H9 (cell line): ENCODE results near the gene PIAS1. TPM values are rescaled to one million over a fixed set of nuclear protein-coding genes. Genes with fewer than 3 reads are reported as not detected.

Experiments
- DNase-seq: peaks from one replicate; pipeline ENCODE4 v3.0.0-alpha.2; 2017
- H2AFZ ChIP-seq: one replicate; pipeline ENCODE4 v1.6.1; 2013; ENCODE audit warnings: mild to moderate bottlenecking, low read length, control low read depth, moderate library complexity
- H2AK5ac ChIP-seq: 2 replicates; pipeline ENCODE4 v1.6.1; 2013; ENCODE audit warnings: low read length, control low read depth, mixed read lengths; ENCODE audit not compliant: insufficient read length
- H2BK120ac ChIP-seq: one replicate; pipeline ENCODE4 v1.6.1; 2013; ENCODE audit warnings: low read depth, mild to moderate bottlenecking, low read length, control low read depth, inconsistent platforms; ENCODE audit not compliant: poor library complexity, severe bottlenecking
- H2BK12ac ChIP-seq: 2 replicates; pipeline ENCODE4 v1.6.1; 2013; ENCODE audit warnings: low read length, control low read depth, mixed read lengths, low read depth; ENCODE audit not compliant: insufficient read length
- H2BK15ac ChIP-seq: 2 replicates; pipeline ENCODE4 v1.6.1; 2013; ENCODE audit warnings: low read depth, low read length, control low read depth
- H2BK20ac ChIP-seq: one replicate; pipeline ENCODE4 v1.6.1; 2013; ENCODE audit warnings: low read depth, mild to moderate bottlenecking, low read length, control low read depth, inconsistent platforms; ENCODE audit not compliant: poor library complexity, severe bottlenecking
- H2BK5ac ChIP-seq: 2 replicates; pipeline ENCODE4 v1.6.1; 2013; ENCODE audit warnings: low read length, control low read depth, mixed read lengths; ENCODE audit not compliant: insufficient read length
- H3K14ac ChIP-seq: 2 replicates; pipeline ENCODE4 v1.6.1; 2013; ENCODE audit warnings: low read length, control low read depth; ENCODE audit not compliant: insufficient read depth
- H3K18ac ChIP-seq: 2 replicates; pipeline ENCODE4 v1.6.1; 2013; ENCODE audit warnings: low read depth, mild to moderate bottlenecking, mixed read lengths, low read length, control low read depth; ENCODE audit not compliant: insufficient read length
- H3K23ac ChIP-seq: 2 replicates; pipeline ENCODE4 v1.6.1; 2013; ENCODE audit warnings: low read length, control low read depth, mixed read lengths, low read depth; ENCODE audit not compliant: insufficient read length
- H3K23me2 ChIP-seq: 2 replicates; pipeline ENCODE4 v1.6.1; 2013; ENCODE audit warnings: low read depth, mild to moderate bottlenecking, mixed read lengths, low read length, control low read depth; ENCODE audit not compliant: insufficient read length, poor library complexity, severe bottlenecking
- H3K27ac ChIP-seq: 2 replicates; pipeline ENCODE4 v1.5.1; 2013; ENCODE audit warnings: low read length, control low read depth, mixed read lengths, low read depth; ENCODE audit not compliant: insufficient read length
- H3K27me3 ChIP-seq: 2 replicates; pipeline ENCODE4 v1.6.1; 2013; ENCODE audit warnings: low read length, control low read depth, inconsistent platforms; ENCODE audit not compliant: insufficient read depth
- H3K4ac ChIP-seq: 2 replicates; pipeline ENCODE4 v1.6.1; 2013; ENCODE audit warnings: low read depth, mild to moderate bottlenecking, control low read depth, inconsistent platforms, low read length, moderate library complexity
- H3K4me1 ChIP-seq: 2 replicates; pipeline ENCODE4 v1.6.1; 2013; ENCODE audit warnings: low read length, control low read depth, inconsistent platforms; ENCODE audit not compliant: insufficient read depth
- H3K4me2 ChIP-seq: 2 replicates; pipeline ENCODE4 v1.6.1; 2013; ENCODE audit warnings: low read length, control low read depth, mixed read lengths; ENCODE audit not compliant: insufficient read length, insufficient read depth
- H3K56ac ChIP-seq: 2 replicates; pipeline ENCODE4 v1.6.1; 2013; ENCODE audit warnings: low read depth, mild to moderate bottlenecking, mixed read lengths, low read length, control low read depth; ENCODE audit not compliant: insufficient read length
- H3K79me1 ChIP-seq: 2 replicates; pipeline ENCODE4 v1.6.1; 2013; ENCODE audit warnings: low read depth, mild to moderate bottlenecking, moderate library complexity, low read length, control low read depth, inconsistent platforms; ENCODE audit not compliant: insufficient read depth, poor library complexity, severe bottlenecking
- H3K79me2 ChIP-seq: 2 replicates; pipeline ENCODE4 v1.6.1; 2013; ENCODE audit warnings: low read length, control low read depth, inconsistent platforms; ENCODE audit not compliant: insufficient read depth
- H3K9ac ChIP-seq: 2 replicates; pipeline ENCODE4 v1.6.1; 2013; ENCODE audit warnings: low read length, control low read depth, mixed read lengths; ENCODE audit not compliant: insufficient read length; ENCODE audit errors: extremely low read depth
- H3K9me3 ChIP-seq: one replicate; pipeline ENCODE4 v1.6.1; 2013; ENCODE audit warnings: low read depth, low read length, inconsistent platforms; ENCODE audit not compliant: control insufficient read depth
- H3T11ph ChIP-seq: one replicate; pipeline ENCODE4 v1.6.1; 2013; ENCODE audit warnings: mild to moderate bottlenecking, low read length, control low read depth, inconsistent platforms
- H4K20me1 ChIP-seq: one replicate; pipeline ENCODE4 v1.6.1; 2013; ENCODE audit not compliant: control insufficient read depth, insufficient read length, insufficient read depth
- H4K5ac ChIP-seq: 2 replicates; pipeline ENCODE4 v1.6.1; 2013; ENCODE audit warnings: low read depth, mild to moderate bottlenecking, mixed read lengths, low read length, control low read depth; ENCODE audit not compliant: insufficient read length
- H4K8ac ChIP-seq: replicated peaks from 2 replicates; pipeline ENCODE4 v1.6.1; 2013; ENCODE audit warnings: low read length, control low read depth, mixed read lengths, low read depth; ENCODE audit not compliant: insufficient read length
- H4K91ac ChIP-seq: 2 replicates; pipeline ENCODE4 v1.6.1; 2013; ENCODE audit warnings: low read depth, mild to moderate bottlenecking, moderate library complexity, mixed read lengths, low read length, control low read depth; ENCODE audit not compliant: insufficient read length
- H3K27ac Mint-ChIP-seq, 3 experiments: 2 replicates in 2 of 3; 3 replicates in 1 of 3; pipeline ENCODE4 v1.8.0; 2020 to 2021; ENCODE audit warnings: mixed read lengths in 3 of 3, mild to moderate bottlenecking in 1 of 3, moderate library complexity in 1 of 3
- H3K27me3 Mint-ChIP-seq: 2 replicates; pipeline ENCODE4 v1.8.0; 2021; ENCODE audit warnings: low read depth, mild to moderate bottlenecking, moderate library complexity, mixed read lengths
- H3K36me3 Mint-ChIP-seq, 3 experiments: 2 replicates in 2 of 3; 3 replicates in 1 of 3; pipeline ENCODE4 v1.8.0; 2020 to 2021; ENCODE audit warnings: low read depth in 3 of 3, mixed read lengths in 3 of 3; ENCODE audit not compliant: insufficient read depth in 1 of 3
- H3K4me1 Mint-ChIP-seq, 2 experiments: 2 replicates each; pipeline ENCODE4 v1.8.0; 2020; ENCODE audit warnings: mixed read lengths in 2 of 2
- H3K4me3 Mint-ChIP-seq, 2 experiments: 2 replicates in 1 of 2; 3 replicates in 1 of 2; pipeline ENCODE4 v1.8.0; 2020 to 2021; ENCODE audit warnings: mild to moderate bottlenecking in 2 of 2, mixed read lengths in 2 of 2, moderate library complexity in 1 of 2
- H3K9me3 Mint-ChIP-seq, 2 experiments: 2 replicates in 1 of 2; 3 replicates in 1 of 2; pipeline ENCODE4 v1.8.0; 2020; ENCODE audit warnings: mild to moderate bottlenecking in 2 of 2, mixed read lengths in 2 of 2, moderate library complexity in 1 of 2
- CTCF ChIP-seq: fragments of 200-600 bp; sonication (generic); conservative IDR thresholded peaks from 3 replicates; pipeline ENCODE4 v1.8.0; 2021; ENCODE audit warnings: antibody characterized with exemption, mild to moderate bottlenecking
- WGBS: extraction: QIAGEN DNeasy Blood & Tissue Kit; methylation state at CpG from one replicate; pipeline ENCODE4 v1.1.7; 2013; ENCODE audit warnings: missing lambda C conversion rate, low lambda C conversion rate, mixed read lengths; ENCODE audit not compliant: insufficient read length; ENCODE audit errors: extremely low coverage; 5-methylcytosine and 5-hydroxymethylcytosine counted together
- total RNA-seq: library from RNA; stranded (reverse); gene quantifications from 2 replicates; pipeline ENCODE4 v1.2.1, GENCODE V29; 2021

Gene PIAS1
- total RNA-seq, 1 experiment from 2014 or later, result 31.1 TPM

GRCh38 chr15:68061171-68061570 lies 7.1 kb downstream of the PIAS1 start:
- Histone ChIP-seq H3K4ac (no peak overlapping the region), H2AFZ (no peak overlapping the region), H3K9me3 (no peaks in the 10 kb centered on the region), H2AK5ac (no peak overlapping the region), H3K4me1 (no peaks in the 10 kb centered on the region; the same call in 1 of the 2 replicates), H3K23ac (no peak overlapping the region), H4K8ac (no peak overlapping the region), H3K23me2 (peaks cover 2% of the 10 kb centered on the region), H3K79me1 (peaks cover 7% of the 10 kb centered on the region), H3K27me3 (no peaks in the 10 kb centered on the region), H3K4me2 (no peak overlapping the region), H2BK15ac (no peak overlapping the region), H4K5ac (no peak overlapping the region), H3T11ph (no peak overlapping the region), H3K56ac (no peak overlapping the region), H3K27ac (no peak overlapping the region), H3K14ac (no peak overlapping the region), H3K18ac (no peak overlapping the region), H3K9ac (no peak overlapping the region), H4K20me1 (no peaks in the 10 kb centered on the region), H2BK12ac (no peak overlapping the region), H2BK5ac (no peak overlapping the region), H2BK120ac (no peak overlapping the region), H2BK20ac (no peak overlapping the region), H3K79me2 (peaks cover 9% of the 10 kb centered on the region; the same call in 1 of the 2 replicates), H4K91ac (no peak overlapping the region)
- no peak for TF ChIP-seq CTCF
- H3K9me3 Mint-ChIP-seq, result no peaks in the 10 kb centered on the region
- peaks cover 0 to 10% (median 0%) of the 10 kb centered on the region in 3 experiments; a peak in 2 of 7 replicates for H3K36me3 Mint-ChIP-seq
- DNase-seq, result no peak
- H3K4me3 Mint-ChIP-seq, result no peak overlapping the region
- peaks cover 40 to 44% of the 10 kb centered on the region in 2 experiments for H3K4me1 Mint-ChIP-seq
- no CpG with 5 or more reads among the region's 2 CpGs for WGBS
- H3K27me3 Mint-ChIP-seq, result no peaks in the 10 kb centered on the region
- no peak overlapping the region; a peak in 1 of 7 replicates for H3K27ac Mint-ChIP-seq
